ENCODE results near the gene CDC42EP3.

DNA sequence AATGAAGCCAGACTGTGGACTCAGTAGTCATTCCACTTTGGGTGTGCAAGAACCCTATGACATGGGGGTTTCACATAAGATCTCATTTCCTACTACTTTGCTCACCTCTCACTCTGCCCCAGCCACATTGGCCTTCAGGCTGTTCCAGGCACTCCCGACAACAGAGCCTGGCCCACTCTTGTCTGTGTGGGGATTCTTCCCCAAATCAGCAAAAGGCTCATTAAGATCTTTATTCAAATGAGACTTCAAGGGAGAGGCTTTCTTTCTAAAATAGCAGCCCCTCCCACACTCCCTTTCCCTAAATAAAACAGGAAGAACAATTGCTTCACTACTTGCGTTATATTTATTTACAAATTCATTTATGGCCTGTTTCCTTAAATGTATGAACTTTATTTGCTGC lies 3.5 kb upstream of the CDC42EP3 start:
- TF ChIP-seq, protein P1, sequence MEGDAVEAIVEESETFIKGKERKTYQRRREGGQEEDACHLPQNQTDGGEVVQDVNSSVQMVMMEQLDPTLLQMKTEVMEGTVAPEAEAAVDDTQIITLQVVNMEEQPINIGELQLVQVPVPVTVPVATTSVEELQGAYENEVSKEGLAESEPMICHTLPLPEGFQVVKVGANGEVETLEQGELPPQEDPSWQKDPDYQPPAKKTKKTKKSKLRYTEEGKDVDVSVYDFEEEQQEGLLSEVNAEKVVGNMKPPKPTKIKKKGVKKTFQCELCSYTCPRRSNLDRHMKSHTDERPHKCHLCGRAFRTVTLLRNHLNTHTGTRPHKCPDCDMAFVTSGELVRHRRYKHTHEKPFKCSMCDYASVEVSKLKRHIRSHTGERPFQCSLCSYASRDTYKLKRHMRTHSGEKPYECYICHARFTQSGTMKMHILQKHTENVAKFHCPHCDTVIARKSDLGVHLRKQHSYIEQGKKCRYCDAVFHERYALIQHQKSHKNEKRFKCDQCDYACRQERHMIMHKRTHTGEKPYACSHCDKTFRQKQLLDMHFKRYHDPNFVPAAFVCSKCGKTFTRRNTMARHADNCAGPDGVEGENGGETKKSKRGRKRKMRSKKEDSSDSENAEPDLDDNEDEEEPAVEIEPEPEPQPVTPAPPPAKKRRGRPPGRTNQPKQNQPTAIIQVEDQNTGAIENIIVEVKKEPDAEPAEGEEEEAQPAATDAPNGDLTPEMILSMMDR (IDR thresholded peaks at IDR 0.05) = no peak
- no peak for TF ChIP-seq POLR2A (IDR thresholded peaks at IDR 0.05)

All from testis (tissue), 2 donors.